Left ventricle myocardium inferior (tissue), 1 donor: ENCODE data around the gene SIRT7. TPM values are rescaled to one million over a fixed set of nuclear protein-coding genes. Genes with fewer than 3 reads are reported as not detected.

Experiments used
- DNase-seq: peaks from one replicate; pipeline ENCODE4 v3.0.0-alpha.2; 2020
- H3K27ac ChIP-seq: fragments of 200-600 bp; replicated peaks from 2 replicates; pipeline ENCODE4 v1.8.0; 2021
- H3K27me3 ChIP-seq: fragments of 200-600 bp; 2 replicates; pipeline ENCODE4 v1.8.0; 2021; ENCODE audit warnings: low read depth
- H3K36me3 ChIP-seq: fragments of 200-600 bp; 2 replicates; pipeline ENCODE4 v1.8.0; 2021
- H3K4me1 ChIP-seq: fragments of 200-600 bp; 2 replicates; pipeline ENCODE4 v1.8.0; 2021
- H3K4me3 ChIP-seq: fragments of 200-600 bp; 2 replicates; pipeline ENCODE4 v1.8.0; 2021; ENCODE audit warnings: mild to moderate bottlenecking, moderate library complexity
- H3K9me3 ChIP-seq: fragments of 200-600 bp; replicated peaks from 2 replicates; pipeline ENCODE4 v1.8.0; 2021
- CTCF ChIP-seq: fragments of 200-600 bp; IDR thresholded peaks from 2 replicates; pipeline ENCODE4 v1.8.0; 2021; ENCODE audit warnings: antibody characterized with exemption, mild to moderate bottlenecking, borderline replicate concordance
- intact Hi-C: fragments of 100-400 bp; cut with micrococcal nuclease; formaldehyde crosslinking; loops from one replicate; pipeline ENCODE4 v1.11.0; 2022
- total RNA-seq: library from RNA; stranded (reverse); fragmentation: NEBNext Ultra II Directional; extraction: Animal tissue kit (Norgen Biotek cat#: 25700); gene quantifications from one replicate; pipeline ENCODE4 v1.2.1, GENCODE V29; 2021
- donor health status: DM: no; HTN: yes; CAD: no; lungs with severe emphysema.

The SIRT7 gene
- total RNA-seq, 1 donor from 2014 or later = 8.5 TPM

- TF ChIP-seq CTCF = no peak
Measured at GRCh38 chr17:81885454-81885853, 32.5 kb downstream of the SIRT7 start.

GRCh38 chr17:81884968-81885367 lies 33.0 kb downstream of the SIRT7 start:
- no peak overlapping the region for H3K27ac ChIP-seq
- peaks cover 74% of the 10 kb centered on the region for H3K36me3 ChIP-seq
- TF ChIP-seq CTCF = no peak
- H3K27me3 ChIP-seq = no peaks in the 10 kb centered on the region
- DNase-seq = no peak
- H3K4me1 ChIP-seq = peaks cover 34% of the 10 kb centered on the region
- intact Hi-C loops = no loop called here
- H3K9me3 ChIP-seq = no peaks in the 10 kb centered on the region
- no peak overlapping the region for H3K4me3 ChIP-seq

More at GRCh38 chr17:81885454-81885853, 32.5 kb downstream of the SIRT7 start:
- Histone ChIP-seq H3K4me3 (no peak overlapping the region), H3K27ac (no peak overlapping the region), H3K4me1 (peaks cover 39% of the 10 kb centered on the region), H3K36me3 (peaks cover 74% of the 10 kb centered on the region), H3K27me3 (no peaks in the 10 kb centered on the region), H3K9me3 (no peaks in the 10 kb centered on the region)
- intact Hi-C loops = no loop called here
- no peak for DNase-seq

GRCh38 chr17:81884520-81884919 lies 33.5 kb downstream of the SIRT7 start:
- H3K9me3 ChIP-seq = no peaks in the 10 kb centered on the region
- no peak for DNase-seq
- no peak for TF ChIP-seq CTCF
- peaks cover 74% of the 10 kb centered on the region for H3K36me3 ChIP-seq
- no peaks in the 10 kb centered on the region for H3K27me3 ChIP-seq
- H3K4me3 ChIP-seq = no peak overlapping the region
- H3K4me1 ChIP-seq = peaks cover 30% of the 10 kb centered on the region
- intact Hi-C loops = no loop called here
- no peak overlapping the region for H3K27ac ChIP-seq

GRCh38 chr17:81879121-81879520 lies 38.9 kb downstream of the SIRT7 start:
- Histone ChIP-seq H3K4me1 (peaks cover 1% of the 10 kb centered on the region), H3K27ac (no peak overlapping the region), H3K36me3 (peaks cover 39% of the 10 kb centered on the region), H3K9me3 (no peaks in the 10 kb centered on the region), H3K27me3 (no peaks in the 10 kb centered on the region), H3K4me3 (no peak overlapping the region)
- no peak for DNase-seq
- TF ChIP-seq CTCF = no peak
- intact Hi-C loops = no loop called here

GRCh38 chr17:81878294-81878693 lies 39.7 kb downstream of the SIRT7 start:
- TF ChIP-seq CTCF = no peak
- H3K36me3 ChIP-seq = peaks cover 30% of the 10 kb centered on the region

GRCh38 chr17:81877569-81877968 lies 40.4 kb downstream of the SIRT7 start:
- intact Hi-C loops = no loop called here

More at GRCh38 chr17:81878294-81878693, 39.7 kb downstream of the SIRT7 start:
- no peak overlapping the region for H3K4me3 ChIP-seq
- no peak for DNase-seq
- H3K27me3 ChIP-seq = no peaks in the 10 kb centered on the region
- no peaks in the 10 kb centered on the region for H3K9me3 ChIP-seq
- intact Hi-C loops = no loop called here
- H3K4me1 ChIP-seq = peaks cover under 1% of the 10 kb centered on the region
- no peak overlapping the region for H3K27ac ChIP-seq

More at GRCh38 chr17:81877569-81877968, 40.4 kb downstream of the SIRT7 start:
- H3K27me3 ChIP-seq = no peaks in the 10 kb centered on the region
- H3K4me3 ChIP-seq = no peak overlapping the region
- no peak for DNase-seq
- no peaks in the 10 kb centered on the region for H3K9me3 ChIP-seq
- TF ChIP-seq CTCF = no peak
- no peak overlapping the region for H3K27ac ChIP-seq
- H3K4me1 ChIP-seq = peaks cover 7% of the 10 kb centered on the region
- H3K36me3 ChIP-seq = peaks cover 24% of the 10 kb centered on the region
